Stimulated activated CD4-positive, alpha-beta T cell treated with anti-CD3 and anti-CD28 coated beads, TNF-alpha, amount 100 ng/mL, for 24 hours (primary cell): ENCODE measurements around the gene CLDN14.
A peak's percentile ranks its signal among the peaks of the same experiment; 100 is the strongest.

ENCODE experiments used
- DNase-seq, 3 experiments: peaks; one replicate each; pipeline ENCODE4 v3.0.0-alpha.2; 2020; ENCODE audit warnings: low read depth in 3 of 3

CLDN14 gene

DNA sequence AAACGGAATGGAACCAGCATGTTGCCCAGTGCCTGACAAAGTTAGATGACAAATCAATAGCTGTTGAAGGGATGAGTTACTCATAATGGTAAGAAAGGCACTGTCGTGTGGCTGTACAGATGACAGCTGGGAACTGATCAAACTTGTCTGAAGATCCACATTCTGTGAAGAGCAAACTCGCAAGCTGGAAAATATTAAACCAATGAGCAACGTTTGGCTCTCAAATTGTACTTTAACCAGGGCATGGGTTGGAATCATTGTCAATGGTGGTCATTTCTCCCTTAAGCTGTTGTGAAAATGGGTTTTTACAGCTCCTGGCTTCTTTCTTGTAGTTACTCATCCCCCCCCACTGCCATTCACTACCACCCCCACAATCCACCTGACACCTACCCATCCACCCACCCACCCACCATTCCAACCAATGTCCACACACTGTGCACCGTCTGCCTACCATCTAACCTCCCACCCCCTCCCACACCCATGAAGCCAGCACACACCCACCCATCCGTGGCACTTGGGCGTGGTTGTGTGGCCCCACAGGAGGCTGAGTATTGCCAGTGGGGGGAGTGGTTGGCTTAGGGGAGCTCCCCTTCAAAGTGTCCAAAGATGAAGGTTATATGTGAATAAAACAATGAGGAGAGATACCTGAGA is 46.7 kb downstream of the CLDN14 start:
- no peak for DNase-seq

DNA sequence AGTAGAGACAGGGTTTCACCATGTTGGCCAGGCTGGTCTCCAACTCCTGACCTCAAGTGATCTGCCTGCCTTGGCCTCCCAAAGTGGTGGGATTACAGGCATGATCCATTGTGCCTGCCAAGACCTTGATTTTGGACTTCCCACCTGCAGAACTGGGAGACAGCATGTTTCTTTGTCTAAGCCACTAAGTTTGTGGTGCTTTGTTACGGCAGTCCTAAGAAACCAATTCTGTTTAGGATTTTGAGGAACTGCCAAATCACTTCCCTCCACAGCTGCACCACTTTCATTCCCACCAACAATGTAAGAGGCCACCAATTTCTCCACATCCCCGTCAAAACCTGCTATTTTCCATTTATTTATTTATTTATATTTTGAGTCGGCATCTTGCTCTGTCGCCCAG is 48.7 kb downstream of the CLDN14 start:
- DNase-seq, result no peak

DNA sequence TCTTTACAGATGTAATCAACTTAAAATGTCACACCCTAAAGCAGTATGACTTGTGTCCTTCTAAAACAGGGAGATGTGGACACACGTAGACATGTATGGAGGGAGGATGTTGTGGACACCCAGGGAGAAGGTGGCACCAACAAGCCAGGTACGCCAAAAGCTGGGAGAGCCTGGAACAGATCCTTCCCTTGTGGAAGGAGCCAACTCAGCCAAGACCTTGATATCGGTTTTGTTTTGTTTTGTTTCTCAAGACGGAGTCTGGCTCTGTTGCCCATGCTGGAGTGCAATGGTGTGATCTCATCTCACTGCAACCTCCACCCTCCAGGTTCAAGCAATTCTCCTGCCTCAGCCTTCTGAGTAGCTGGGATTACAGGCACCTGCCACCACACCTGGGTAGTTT is 49.1 kb downstream of the CLDN14 start:
- DNase-seq, result no peak

DNA sequence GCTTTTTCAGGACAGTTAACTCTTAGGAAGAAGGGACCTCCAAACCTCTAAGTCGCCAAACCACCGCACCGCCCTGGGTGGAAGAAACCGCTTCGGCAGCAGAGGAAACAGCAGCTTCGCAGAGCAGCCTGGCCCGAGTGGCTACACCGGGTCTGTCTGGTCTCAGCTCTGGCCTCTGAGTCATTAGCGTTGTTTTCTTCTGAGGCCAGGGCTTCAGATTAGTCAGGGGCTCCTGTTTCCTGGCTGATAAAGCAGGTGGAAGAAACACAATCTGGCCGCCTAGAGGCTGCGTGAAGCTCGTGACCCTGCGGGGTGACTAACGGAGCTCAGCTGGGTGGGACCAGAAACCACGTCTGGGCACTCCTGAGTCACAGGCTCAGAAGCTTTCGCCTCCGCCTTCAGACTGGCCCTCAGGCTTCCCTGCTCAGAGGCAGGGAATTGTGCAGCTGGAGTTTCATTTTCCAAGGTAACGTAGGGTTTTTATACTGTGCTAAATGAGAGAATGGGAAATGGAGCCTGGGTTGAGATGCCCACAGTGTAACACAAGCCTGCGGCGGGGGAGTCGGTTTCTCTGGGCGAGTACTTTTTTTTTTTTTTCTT is 49.9 kb downstream of the CLDN14 start:
- peak; percentile 20 to 75 (median 38) for DNase-seq

DNA sequence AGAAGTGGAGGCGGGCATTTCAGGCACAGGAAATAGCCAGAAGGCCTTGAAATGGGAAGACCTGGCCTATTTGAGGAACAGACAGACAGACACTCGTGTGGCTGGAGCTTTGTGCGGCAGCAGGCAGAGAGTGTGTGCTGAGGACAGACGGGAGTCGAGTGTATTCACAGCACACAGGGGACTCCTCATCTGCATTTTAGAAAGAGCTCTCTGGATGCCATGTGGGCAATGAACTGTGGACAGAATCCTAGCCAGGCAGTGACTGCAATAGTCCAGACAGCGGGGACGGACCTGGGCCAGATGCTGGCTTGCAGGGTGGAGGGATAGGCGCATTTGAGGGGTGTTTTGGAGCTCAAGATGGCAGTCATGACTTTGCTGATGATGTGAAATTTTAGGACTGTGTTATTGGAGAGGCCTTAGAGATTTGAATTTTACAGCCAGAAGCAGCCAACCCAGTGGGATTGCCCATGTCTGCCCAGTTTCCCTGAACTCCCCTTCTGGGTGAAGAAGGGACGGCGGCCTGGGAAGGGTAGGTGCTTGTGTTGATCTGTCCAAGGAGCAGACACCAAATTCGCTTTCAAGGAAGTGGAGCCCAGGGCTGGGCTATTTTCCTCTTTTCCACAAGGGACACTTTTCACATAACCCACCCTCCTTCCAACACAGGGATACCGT is 51.0 kb downstream of the CLDN14 start:
- DNase-seq, result no peak

DNA sequence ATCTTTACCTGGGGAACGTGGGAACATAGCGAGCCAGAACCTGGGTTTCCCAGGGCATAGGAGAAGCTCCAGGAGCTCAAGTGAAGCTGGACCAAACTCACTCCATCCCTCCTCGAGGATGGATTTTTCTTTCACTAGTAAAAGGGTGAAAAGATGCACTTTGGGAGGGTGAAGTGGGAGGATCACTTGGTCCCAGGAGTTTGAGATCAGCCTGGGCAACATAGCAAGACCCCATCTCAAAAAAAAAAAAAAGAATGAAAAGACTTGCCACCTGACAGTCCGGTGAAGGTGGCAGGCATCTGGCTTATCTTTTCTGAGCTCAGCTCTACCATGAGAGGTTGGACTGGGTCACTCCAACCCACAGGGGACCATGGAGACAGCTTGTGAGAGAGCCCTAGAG is 52.4 kb downstream of the CLDN14 start:
- no peak for DNase-seq

DNA sequence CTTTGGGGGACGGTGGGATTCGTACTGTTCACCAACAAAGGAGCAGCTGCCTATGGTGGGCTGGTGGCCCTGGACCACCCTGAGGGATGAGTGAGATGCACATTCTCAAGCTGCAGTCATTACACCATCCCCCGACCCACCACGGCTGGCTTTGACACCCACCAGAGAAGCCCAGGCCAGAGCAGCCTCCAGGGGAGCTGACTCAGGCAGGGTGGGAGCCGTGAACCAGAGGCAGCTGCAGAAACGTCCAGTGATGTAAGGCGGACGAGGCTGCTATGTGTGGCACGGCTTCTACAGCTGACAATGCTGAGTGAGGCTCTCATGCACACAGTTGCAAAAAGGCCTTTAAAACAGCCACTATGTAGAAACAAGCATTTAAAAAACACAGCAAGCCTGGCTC is 54.6 kb downstream of the CLDN14 start:
- DNase-seq, result no peak

DNA sequence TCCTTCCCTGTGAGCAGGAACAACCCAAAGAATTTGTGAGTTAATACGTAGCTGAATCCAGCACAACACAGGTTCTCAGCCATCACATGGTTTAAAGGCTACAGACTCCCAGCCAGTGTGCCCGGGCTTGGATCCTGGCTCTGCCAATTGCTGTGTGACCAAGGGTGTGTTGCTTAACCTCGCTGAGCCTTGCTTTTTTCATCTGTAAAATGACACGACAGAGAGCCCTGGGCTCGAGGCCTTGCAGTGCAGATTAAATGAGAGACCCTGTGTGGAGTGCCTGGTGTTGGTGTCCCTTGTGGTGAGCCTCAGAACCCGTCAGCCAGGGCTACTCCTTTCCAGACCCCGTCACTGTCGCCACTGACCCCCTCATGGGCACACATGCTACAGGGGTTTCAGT is 55.3 kb downstream of the CLDN14 start:
- no peak for DNase-seq

DNA sequence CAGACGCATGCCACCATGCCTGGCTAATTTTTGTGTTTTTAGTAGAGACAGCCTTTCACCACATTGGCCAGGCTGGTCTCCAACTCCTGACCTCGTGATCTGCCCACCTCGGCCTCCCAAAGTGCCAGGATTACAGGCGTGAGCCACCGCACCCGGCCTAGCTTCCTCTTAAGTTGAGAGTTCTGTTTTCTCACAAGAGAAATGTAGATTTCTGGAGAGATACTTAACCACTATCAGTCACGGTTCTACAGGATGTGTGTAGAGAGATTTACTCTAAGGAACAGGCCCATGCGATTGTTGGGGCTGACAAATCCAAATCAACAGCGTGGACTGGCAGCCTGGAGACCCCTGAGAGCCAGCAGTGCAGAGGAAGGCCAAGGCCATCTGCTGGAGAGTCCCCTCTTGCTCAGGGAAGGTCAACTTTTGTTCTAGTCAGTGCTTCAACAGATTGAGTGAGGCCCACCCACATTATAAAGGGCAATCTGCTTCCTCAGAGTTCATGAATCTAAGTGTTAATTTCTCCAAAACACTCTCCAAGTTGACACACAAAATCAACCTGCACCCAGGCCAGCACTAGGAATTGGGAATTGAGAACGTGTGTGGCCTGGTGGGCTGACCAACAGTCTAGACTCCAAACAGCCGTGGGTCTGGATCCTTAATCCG is 56.0 kb downstream of the CLDN14 start:
- no peak for DNase-seq

DNA sequence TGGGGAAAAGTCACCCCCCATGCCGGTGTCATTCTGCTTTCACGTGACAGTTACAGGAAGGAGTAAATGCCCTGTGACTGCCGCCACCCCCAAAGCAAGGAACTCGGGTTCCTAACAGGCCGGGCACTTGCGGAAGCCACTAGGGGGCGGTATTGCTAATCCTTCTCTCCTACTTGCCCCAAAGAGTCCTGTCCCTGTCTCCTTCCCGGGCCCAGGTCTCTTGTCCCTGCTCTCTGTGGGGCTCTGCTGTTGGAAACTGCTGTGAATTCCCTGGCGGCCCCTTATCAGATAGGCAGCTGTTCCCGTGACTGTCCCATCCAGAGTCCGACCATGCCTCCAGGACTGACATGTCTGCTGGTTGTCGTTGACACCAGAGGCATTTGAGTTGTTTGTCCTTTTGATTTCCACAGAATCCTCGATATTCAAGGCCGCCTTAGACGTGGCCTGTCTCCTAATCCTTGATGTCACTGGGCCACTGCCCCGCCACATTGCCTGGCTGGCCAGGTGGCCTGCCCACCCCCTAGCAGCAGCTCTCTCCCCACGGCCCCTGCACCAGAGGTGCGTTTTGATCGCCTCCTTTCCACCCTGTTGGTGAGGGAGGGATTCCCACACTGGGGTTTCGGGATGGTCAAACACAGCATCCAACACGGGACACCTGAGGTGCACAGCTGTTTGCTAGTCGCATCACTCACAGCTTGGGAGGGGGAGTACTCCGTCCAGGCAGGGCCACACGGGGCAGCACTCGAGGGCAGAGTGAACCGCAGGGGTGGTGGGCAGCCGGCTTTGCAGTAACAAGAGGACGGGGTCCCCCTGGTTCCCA is 57.4 kb downstream of the CLDN14 start:
- peak in 1 of 3 experiments; percentile 34 for DNase-seq

DNA sequence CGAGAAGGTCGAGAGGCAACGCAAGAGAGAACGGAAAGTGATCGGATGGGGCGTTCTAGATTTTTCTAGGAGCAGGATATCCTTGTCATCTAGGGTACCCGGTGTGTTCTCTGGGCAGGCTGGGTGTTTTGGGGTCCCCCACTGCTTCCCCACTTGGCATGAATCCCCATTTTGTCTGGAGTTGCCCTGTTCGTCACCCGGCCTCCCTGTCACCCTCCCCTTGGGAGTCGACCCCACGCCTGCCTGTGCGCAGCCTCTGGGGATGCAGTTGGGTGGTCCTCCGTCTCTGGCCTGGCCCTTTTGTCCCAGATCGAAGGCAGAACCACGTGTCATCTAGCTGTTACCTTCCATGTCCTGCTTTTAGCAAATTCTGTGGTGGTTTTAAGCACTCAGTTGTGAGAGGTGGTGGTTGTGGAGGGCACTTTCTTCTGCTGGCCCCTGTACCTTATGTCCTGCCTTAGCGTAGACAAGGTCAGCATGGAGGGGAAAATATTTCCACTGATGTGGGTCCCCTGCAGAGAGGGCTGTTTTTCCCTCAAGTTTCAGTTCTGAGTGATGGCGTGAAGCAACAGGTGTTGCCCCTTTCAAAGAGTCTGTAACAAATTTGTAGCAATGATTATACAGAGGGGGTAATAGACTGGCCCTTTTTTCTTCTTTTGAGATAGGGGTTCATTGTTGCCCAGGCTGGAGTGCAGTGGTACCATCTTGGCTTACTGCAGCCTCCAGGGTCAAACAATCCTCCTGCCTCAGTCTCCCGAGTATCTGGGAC is 59.2 kb downstream of the CLDN14 start:
- no peak for DNase-seq

DNA sequence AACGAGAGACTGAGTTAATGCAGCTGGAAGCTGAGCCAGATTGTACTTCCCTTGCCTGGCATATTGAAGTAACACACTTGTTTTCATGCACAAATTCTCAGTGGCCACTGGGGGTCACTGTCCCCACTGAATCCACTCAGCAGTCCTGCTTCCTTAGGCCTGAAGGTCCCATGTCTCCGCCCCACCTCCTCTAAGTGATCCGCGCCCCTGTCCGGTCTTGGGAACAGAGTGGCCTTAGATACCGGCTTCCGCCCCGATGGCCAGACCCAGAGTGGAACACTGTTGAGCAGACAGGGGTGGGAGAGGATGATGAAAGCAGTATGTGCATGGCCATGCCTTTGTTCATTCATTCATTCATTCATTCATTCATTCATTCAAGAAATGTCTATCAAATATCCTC is 59.9 kb downstream of the CLDN14 start:
- peak in 2 of 3 experiments; percentile 10 to 40 for DNase-seq

DNA sequence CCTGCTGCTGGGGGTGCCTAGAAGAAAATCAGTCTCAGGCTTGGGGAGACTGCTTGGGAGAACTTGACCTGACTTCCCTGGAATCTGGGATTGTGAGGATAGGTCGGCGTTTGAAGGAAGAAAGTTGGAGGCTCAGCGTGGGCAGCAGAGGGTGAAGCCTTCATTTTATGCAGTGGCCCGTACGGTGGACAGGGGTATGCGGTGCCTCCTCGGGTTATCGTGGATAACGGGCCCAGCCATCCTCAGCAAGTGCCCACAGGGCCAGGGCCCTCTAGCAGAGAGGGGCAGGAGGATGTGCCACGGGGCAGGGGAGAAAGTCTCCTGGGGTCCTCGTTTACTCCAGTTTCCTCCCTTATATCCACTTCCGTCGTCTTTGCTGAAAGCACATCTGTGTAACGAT is 60.7 kb downstream of the CLDN14 start:
- no peak for DNase-seq

DNA sequence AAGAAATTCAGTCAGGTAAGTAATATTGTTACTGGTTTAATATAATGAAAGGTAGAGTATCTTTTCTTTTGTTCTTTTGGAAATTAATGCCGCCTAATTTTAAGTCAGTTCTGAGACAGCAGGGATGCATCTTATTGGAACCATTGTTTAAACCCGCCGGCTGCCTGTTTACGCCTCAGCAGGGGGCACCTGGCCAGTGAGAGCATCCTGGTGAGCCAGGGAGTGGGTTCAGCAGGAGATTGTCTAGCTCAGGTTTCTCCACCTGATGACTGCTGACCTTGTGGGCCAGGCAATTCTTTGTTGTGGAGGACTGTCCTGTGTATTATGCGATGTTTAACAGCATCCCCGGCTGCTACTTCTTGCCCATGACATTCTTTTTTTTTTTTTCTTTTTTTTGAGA is 64.5 kb downstream of the CLDN14 start:
- DNase-seq, result no peak

DNA sequence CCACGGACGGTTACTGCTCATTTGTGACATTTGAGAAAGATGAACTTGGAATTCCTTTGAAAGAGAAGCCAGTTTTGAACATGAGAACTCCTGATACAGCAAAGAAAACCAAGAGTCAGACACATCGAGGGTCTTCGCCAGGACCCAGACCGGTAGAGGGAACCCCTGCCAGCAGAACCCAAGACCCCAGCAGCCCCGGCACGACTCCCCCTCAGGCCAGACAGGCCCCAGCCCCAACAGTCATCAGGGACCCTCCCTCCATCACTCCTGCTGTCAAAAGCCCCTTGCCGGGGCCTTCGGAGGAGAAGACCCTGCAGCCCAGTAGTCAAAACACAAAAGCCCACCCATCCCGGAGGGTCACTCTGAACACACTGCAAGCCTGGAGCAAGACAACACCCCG is 67.0 kb downstream of the CLDN14 start:
- no peak for DNase-seq

DNA sequence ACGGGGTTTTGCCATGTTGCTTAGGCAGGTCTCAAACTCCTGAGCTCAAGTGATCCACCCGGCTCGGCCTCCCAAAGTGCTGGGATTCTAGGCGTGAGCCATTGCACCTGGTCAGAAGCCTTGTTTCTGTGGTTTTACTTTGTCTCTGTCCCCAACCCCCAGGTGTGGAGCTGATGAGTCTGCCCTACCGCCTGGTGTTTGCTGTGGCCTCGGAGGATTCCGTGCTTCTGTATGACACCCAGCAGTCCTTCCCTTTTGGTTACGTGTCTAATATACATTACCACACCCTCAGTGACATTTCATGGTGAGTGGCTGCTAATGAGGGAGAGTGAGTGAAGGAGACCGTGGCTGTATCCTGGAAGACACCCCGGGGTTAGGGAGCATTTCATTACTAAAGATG is 68.6 kb downstream of the CLDN14 start:
- no peak for DNase-seq
